Raji (cell line): Measurements from ENCODE around the gene NOL11.

Experiments used
- POLR2A ChIP-seq: IDR thresholded peaks from 2 replicates; pipeline ENCODE4 v1.6.1; 2011; ENCODE audit warnings: low read depth, low read length, control low read depth; ENCODE audit not compliant: insufficient read depth

The NOL11 gene

GRCh38 chr17:67717624-67718324 lies at the start of gene NOL11:
NOL11 (plus strand) TSS chr17:67717936; CDS start chr17:67717948, 12 bp downstream.
- TF ChIP-seq POLR2A, result peak; percentile 97

DNA sequence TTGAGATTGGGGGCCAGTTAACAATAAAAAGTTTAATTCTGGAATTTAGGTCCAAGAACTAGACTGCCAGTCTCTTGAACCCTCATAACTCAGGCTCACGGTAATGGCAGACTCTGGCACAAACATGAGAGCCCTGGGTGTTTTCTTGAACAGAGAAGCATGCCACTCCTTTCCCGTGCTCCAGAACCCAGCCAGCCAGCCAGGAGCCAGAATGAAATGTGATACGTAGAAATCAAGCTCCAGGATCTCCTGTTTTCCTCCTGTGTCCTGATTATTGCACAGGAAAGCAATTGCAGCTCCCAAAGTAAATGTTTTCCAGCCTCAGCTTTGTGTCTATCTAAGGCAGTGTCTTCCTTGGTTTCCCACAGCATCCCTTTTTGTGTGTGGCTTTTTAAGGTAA lies 46.2 kb upstream of the NOL11 start:
- TF ChIP-seq POLR2A, result no peak

DNA sequence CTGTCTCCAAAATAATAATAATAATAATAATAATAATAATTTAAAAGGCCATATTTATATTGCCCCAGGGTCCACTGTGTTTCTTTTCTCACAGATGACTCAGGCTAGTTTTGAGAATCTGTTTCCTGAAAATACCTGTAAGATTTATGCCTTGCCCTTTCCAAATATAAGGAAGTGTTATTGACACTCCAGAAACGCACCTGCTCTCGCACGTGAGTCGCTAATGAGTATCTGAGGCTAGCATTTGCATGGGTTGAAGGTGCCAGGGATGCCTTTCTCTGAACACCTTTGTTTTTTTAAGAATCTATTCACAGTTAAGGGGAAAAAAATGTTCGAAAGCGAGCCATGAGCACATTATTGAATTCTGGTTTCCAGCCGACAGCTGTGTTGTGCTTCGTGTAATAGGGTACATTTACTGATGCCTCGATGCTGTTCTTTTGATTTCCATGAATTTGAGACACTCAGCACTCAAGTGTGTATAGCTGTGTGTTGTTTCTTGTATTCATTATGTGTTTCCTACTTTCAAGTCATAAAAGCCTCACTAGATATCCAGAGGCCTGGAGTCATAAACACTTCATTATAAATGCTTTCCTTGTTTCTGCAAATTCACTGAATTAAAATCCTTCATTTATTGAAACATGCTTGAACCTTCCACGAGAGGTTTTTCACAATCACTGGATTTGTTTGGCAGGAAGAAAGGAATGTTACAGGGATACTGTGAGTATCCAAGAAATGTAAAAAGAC lies 45.0 kb upstream of the NOL11 start:
- TF ChIP-seq POLR2A, result no peak

DNA sequence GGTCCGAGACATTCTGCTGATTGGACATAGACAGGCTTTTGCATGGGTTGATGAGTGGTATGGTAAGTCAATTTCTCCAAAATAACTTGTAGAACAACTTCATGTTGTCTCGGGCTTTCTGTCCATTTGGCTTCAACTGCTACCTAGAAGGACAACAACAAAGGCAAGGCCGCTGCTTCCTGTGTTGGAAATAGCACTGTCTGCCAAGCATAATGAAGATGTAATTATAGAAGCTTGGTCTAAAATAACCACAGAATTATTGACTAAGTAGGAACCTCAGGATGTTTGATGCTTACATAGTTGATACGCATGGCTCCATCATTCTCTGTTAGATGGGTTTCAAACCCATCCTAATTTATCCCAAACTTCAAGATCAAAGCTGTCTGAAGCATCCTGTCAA lies 42.3 kb upstream of the NOL11 start:
- TF ChIP-seq POLR2A, result no peak

DNA sequence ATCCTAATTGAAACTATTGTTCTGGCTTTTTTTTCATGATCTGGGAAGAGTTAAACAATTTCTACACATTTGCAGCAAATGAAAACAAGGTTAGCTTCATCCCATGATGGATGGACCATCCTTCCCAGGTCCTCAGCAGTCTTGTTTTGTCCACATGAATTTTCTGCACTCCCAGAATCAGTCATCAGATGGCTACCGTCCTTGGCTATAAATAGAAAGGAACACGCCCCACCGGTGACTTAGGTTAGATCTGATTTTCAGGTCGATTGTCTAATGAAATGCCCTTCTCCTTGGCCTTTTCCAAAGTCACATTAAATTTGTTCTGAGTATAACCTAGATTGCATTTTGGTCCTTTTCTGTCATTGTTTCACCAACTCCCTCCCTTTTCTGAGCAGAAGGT lies 41.4 kb upstream of the NOL11 start:
- no peak for TF ChIP-seq POLR2A

DNA sequence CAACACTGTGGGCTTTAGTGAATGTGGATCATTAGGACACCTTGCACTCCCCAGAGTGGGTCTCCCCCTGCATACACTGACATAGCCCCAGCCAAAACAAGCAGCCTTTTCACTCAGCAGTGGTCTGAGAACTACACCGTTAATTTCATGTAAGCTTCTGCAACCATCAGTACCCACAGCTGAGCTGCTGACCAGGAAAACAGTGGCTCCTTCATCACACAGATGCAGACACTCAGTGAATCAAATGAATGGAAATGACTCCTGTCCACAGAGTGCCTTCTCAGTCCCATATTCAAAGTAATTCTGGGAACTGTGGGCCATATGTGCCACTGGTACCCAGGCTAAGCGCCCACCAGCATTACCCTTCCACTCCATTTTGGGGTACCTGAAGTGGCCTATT lies 39.3 kb upstream of the NOL11 start:
- TF ChIP-seq POLR2A, result no peak

DNA sequence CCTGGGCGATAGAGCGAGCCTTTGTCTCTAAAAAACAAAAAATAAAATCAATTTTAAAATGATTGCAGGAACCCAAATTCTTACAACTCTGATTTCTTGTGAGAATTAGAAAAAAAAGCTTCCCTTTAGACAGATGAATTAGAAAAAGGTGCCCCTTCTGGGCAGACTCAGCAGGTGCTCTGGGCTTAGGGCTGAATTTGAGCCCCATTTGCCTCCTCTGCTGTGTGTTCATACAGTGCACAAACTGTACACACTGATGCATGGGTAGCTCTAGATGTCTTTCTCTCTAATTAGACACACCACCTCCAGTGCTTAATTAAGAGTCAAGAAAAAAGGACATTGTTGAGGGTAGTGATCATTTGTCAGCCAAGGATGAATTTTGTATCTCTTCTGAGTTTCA lies 38.5 kb upstream of the NOL11 start:
- TF ChIP-seq POLR2A, result no peak

DNA sequence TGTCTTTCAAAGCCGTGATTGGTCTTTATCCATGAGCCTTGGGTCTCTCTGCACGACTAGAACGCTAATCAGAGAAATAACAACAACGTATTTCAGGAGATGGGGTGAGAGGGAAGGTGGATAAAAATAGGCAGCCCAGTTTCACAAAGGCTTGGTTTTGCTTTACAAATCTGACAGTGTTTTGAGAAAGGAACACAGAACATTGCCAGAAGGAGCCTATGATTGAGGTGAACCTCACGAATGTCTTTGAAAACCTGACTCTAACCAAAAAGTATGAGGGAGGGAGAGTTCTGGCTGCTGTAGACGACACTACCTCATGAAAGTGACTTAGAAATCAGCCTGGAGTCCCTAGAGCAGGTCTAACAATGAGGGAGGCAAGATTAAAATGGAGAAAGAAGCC lies 38.0 kb upstream of the NOL11 start:
- no peak for TF ChIP-seq POLR2A

- no peak for TF ChIP-seq POLR2A
Observed at GRCh38 chr17:67680445-67681224, 37.1 kb upstream of the NOL11 start.

- no peak for TF ChIP-seq POLR2A
Observed at GRCh38 chr17:67682196-67682595, 35.5 kb upstream of the NOL11 start.

- no peak for TF ChIP-seq POLR2A
Observed at GRCh38 chr17:67685351-67685750, 32.4 kb upstream of the NOL11 start.

- TF ChIP-seq POLR2A, result no peak
Observed at GRCh38 chr17:67686241-67686640, 31.5 kb upstream of the NOL11 start.

DNA sequence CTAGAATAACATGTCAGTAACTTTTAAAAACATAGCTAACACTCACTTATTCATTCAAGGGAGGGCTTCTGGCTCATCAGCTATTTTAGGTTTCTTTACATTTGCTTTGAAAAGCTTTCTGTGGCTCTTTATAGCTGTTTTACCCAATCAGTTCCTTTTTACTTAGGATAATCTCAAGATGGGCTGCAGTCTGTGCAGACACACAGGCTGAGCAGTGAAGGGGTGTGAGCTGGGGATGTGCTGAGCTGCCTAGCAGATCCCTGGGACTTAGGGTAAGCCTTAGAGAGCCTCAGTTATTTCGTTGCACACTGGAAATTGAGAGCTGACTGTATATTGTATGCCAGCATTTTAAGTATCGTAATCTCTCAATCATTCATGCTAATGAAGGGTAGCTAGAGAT lies 30.2 kb upstream of the NOL11 start:
- no peak for TF ChIP-seq POLR2A

- TF ChIP-seq POLR2A, result no peak
Observed at GRCh38 chr17:67689534-67690177, 28.1 kb upstream of the NOL11 start.

DNA sequence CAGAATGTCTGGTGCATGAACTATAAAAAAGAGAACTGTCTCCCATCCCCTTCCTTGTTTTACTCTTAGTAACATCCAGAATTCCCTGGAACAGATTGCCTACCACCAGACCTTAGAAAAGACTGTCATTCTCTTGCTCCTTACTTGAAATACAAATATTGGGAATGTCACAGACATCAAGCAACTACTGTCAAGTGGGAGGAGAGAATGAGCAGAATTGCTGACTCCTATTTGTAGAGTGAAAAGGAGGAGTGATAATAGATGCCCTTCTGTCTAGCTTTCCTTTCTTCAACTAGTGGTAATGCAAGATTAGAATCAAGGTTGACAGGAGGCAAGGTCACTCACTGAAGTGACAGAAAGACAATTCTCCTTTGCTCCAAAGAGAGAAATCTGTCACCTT lies 23.9 kb upstream of the NOL11 start:
- no peak for TF ChIP-seq POLR2A

DNA sequence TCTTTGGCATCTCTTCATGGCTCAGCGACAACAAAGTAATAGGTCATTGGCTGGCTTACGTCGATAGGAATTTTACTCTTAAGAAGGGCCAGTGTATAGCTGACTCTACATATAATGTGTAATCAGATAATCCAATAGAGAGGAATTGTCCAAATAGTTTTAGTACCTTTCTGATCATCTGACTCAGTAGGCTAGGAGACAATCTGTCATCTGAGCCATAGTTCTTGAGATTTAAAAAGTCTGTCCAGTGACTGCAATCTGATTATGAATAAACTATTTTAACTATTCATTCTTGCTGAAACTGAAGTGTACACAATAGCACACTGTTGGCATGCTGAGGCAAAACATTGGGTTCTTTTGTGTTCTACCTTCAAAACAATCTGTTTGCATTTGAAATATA lies 21.4 kb upstream of the NOL11 start:
- TF ChIP-seq POLR2A, result no peak

DNA sequence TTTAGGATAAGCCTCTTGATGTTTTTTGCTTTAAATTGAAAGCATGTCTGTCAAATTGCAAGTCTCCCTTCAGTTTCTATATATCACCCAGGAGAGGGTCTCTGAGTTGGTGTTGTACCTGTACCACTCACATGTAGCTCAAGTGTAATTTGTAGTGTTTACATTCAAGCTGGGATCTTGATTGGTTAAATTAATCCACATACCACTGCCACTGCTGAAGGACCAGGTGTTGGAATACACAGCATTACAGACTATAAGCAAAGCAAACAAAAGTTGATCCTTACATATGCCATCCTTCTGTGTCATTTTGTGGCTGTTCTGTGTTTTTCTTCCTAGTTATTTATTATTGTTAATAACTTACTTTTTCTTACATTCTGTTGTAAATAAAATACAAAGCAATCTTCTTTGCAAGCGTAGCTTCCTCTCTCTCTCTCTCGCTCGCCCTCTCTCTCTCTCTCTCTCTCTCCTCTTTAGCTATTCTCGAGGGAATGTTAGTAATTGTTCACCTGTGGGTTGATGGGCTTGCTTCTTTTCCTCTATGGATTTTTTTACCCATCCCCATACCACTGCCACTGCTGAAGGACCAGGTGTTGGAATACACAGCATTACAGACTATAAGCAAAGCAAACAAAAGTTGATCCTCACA lies 20.8 kb upstream of the NOL11 start:
- no peak for TF ChIP-seq POLR2A
